WERI-Rb-1 (cell line): ENCODE results near the gene GFOD1.

ENCODE experiments used
- DNase-seq: peaks from one replicate; pipeline ENCODE4 v3.0.0-alpha.2; 2020
- H3K27ac ChIP-seq: fragments of 250-450 bp; sonication (Bioruptor Pico); 2 replicates; pipeline ENCODE4 v1.5.1; 2020; ENCODE audit warnings: mild to moderate bottlenecking, moderate library complexity
- H3K27me3 ChIP-seq: fragments of 250-450 bp; sonication (Bioruptor Pico); 2 replicates; pipeline ENCODE4 v1.5.1; 2021; ENCODE audit warnings: mild to moderate bottlenecking, low read depth, moderate library complexity; ENCODE audit not compliant: insufficient read depth, severe bottlenecking
- H3K36me3 ChIP-seq: fragments of 250-450 bp; sonication (Bioruptor Pico); 2 replicates; pipeline ENCODE4 v1.5.1; 2020; ENCODE audit warnings: mild to moderate bottlenecking, moderate library complexity
- H3K4me3 ChIP-seq: 2 replicates; pipeline ENCODE4 v1.5.1; 2011; ENCODE audit warnings: low read depth, mild to moderate bottlenecking, control low read depth, low read length
- H3K9me3 ChIP-seq: fragments of 250-450 bp; sonication (Bioruptor Pico); 2 replicates; pipeline ENCODE4 v1.5.1; 2021; ENCODE audit warnings: mild to moderate bottlenecking, moderate library complexity; ENCODE audit not compliant: severe bottlenecking
- CTCF ChIP-seq: IDR thresholded peaks from 2 replicates; pipeline ENCODE4 v1.5.1; 2011; ENCODE audit warnings: low read depth, mild to moderate bottlenecking, control low read depth, inconsistent platforms, low read length

The GFOD1 gene

GRCh38 chr6:13486679-13487121, 700 bp downstream of the GFOD1 start:
- peak; percentile 23; the same call in 1 of the 2 replicates for TF ChIP-seq CTCF
- H3K36me3 ChIP-seq = no peaks in the 10 kb centered on the region; the same call in 1 of the 2 replicates
- DNase-seq = peak; percentile 71
- no peaks in the 10 kb centered on the region for H3K9me3 ChIP-seq
- peak overlapping the region; percentile 74 for H3K4me3 ChIP-seq
- no peaks in the 10 kb centered on the region for H3K27me3 ChIP-seq
- peak overlapping the region; percentile 84 for H3K27ac ChIP-seq

GRCh38 chr6:13485923-13486562, 1.4 kb downstream of the GFOD1 start:
- DNase-seq = peak; percentile 69
- no peaks in the 10 kb centered on the region; the same call in 1 of the 2 replicates for H3K36me3 ChIP-seq
- no peak overlapping the region for H3K27ac ChIP-seq
- H3K9me3 ChIP-seq = no peaks in the 10 kb centered on the region
- peak; percentile 17; the same call in 1 of the 2 replicates for TF ChIP-seq CTCF
- H3K4me3 ChIP-seq = peak overlapping the region; percentile 74
- no peaks in the 10 kb centered on the region for H3K27me3 ChIP-seq

DNA sequence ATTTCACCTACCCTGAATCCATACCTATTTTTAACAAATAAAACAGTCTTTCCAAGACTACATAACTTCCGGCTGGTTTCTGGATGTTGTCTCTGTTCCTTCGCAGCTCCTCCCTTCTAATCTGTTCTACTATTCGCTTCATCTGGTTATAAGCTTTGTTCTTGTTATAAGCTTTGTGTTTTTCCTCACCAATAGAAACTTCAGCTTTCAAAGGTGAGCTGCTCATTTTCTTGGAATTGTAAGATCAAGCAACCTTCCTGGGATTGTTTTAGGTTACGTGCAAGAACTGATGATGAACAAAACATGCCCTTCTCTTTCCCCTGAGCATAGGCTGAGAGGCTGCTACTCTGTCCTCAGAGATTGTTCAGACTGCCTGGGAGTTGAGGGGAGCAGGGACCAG, 2.1 kb downstream of the GFOD1 start:
- TF ChIP-seq CTCF = no peak
- Histone ChIP-seq H3K27ac (no peak overlapping the region), H3K27me3 (no peaks in the 10 kb centered on the region), H3K9me3 (no peaks in the 10 kb centered on the region), H3K4me3 (peak overlapping the region; percentile 74), H3K36me3 (no peaks in the 10 kb centered on the region; the same call in 1 of the 2 replicates)
- no peak for DNase-seq

- no peak overlapping the region for H3K4me3 ChIP-seq
- TF ChIP-seq CTCF = no peak
- no peaks in the 10 kb centered on the region for H3K9me3 ChIP-seq
- no peak for DNase-seq
- no peaks in the 10 kb centered on the region; the same call in none of the 2 replicates for H3K36me3 ChIP-seq
- no peak overlapping the region for H3K27ac ChIP-seq
- H3K27me3 ChIP-seq = no peaks in the 10 kb centered on the region
Observed at GRCh38 chr6:13484827-13485226, 2.6 kb downstream of the GFOD1 start.

DNA sequence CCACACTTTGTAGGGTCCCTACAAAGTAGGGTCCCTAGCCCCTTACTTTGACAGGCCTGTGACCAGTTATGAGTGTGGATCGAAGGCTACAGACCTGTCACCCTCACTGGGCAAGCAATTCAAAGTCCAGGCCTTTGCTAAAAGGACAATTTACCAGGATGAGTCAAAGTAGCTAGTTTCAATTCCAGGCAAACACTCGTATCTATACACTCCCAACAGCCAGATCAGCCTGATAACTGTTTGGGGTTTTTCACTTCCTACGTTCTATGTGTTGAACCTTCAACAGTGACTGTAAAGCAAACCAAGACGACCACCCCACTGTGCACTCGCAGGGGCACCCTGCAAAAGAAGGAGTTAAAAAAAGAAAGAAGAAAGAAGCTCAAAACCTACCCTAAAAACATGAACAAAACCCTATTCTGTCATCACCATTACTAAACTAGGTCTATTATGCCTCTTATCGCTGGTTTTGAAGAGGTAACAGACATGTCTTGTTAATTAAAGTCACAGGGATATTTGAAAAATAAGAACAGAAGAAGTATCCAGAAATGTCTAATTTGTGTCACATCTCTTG, 3.2 kb downstream of the GFOD1 start:
- Histone ChIP-seq H3K36me3 (peaks cover 3% of the 10 kb centered on the region), H3K27me3 (no peaks in the 10 kb centered on the region), H3K27ac (no peak overlapping the region), H3K9me3 (no peaks in the 10 kb centered on the region), H3K4me3 (no peak overlapping the region)
- no peak for DNase-seq
- TF ChIP-seq CTCF = no peak
